HG02840 (cell line): ENCODE data around the gene HM13.
"Not testable (repeated sequence)": the region's sequence is repeated elsewhere in the genome, so short reads cannot be mapped to it uniquely, and the experiment has no call there.

ENCODE experiments used
- ATAC-seq: cut with Tn5 transposase; IDR thresholded peaks from one replicate; pipeline ENCODE4 v1.9.1; 2021; ENCODE audit warnings: mild to moderate bottlenecking, moderate library complexity, moderate number of reproducible peaks; ENCODE audit not compliant: unreplicated experiment, low FRiP score

The HM13 gene

GRCh38 chr20:31605031-31605901 lies 91.0 kb downstream of the HM13 start, which contains the start of gene ID1:
Gene ID1 (plus strand): TSS chr20:31605289. CDS start chr20:31605388, 99 bp downstream.
- ATAC-seq: peak; percentile 93

GRCh38 chr20:31605902-31606803 lies 91.9 kb downstream of the HM13 start:
- ATAC-seq: no peak

- no peak for ATAC-seq
Measured at GRCh38 chr20:31606804-31607639, 92.8 kb downstream of the HM13 start.

- no peak for ATAC-seq
Measured at GRCh38 chr20:31607640-31608250, 93.5 kb downstream of the HM13 start.

- ATAC-seq: no peak
Measured at GRCh38 chr20:31608251-31608945, 94.2 kb downstream of the HM13 start.

- ATAC-seq: not testable (repeated sequence)
Measured at GRCh38 chr20:31612271-31612640, 98.0 kb downstream of the HM13 start.

- ATAC-seq: no peak
Measured at GRCh38 chr20:31615416-31615815, 101.2 kb downstream of the HM13 start.

- no peak for ATAC-seq
Measured at GRCh38 chr20:31617432-31618104, 103.3 kb downstream of the HM13 start.
